ENCODE results near the gene PRUNE2.

PRUNE2 gene

GRCh38 chr9:76897804-76898525 lies 7.9 kb downstream of the PRUNE2 start:
- DNase-seq = no peak

DNA sequence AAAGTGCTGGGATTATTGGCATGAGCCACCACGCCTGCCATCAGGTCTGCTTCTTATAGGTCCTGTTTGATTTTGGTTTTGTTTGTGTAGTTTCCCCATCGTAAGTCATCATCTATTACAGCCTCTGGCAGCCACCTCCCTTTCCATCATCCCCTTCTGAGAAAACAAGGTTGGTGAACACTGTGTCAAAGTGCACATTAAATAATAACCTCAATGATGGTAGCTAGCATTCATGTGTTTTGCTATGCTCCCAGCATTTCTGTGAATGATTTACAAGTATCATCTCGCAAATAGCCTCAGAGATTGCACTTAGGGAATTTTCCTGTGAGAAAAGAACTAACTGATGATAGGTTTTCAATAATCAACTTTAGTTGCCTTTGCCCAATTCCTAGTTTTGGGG lies 9.9 kb downstream of the PRUNE2 start:
- no peak for DNase-seq

GRCh38 chr9:76895186-76895585 lies 10.7 kb downstream of the PRUNE2 start:
- no peak for DNase-seq

DNA sequence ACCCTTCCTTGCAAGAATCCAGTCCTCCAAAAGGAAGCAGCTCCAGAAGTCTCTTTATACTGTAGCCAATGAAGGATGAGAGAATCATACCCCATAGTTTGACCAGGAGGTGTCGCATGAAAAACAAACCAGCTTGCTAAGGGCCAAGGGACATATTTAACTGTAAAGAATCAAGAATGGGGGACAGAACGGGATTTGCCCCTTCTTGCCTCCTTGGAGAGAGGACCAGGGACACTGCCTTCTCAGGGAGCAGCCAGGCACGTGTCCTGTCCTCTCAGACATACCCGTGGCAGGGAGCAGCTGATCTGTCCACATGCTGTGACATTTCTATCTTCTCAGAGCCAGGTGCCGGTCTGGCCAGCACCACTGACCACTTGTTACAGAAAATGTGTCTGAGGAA lies 11.7 kb downstream of the PRUNE2 start:
- DNase-seq = no peak

DNA sequence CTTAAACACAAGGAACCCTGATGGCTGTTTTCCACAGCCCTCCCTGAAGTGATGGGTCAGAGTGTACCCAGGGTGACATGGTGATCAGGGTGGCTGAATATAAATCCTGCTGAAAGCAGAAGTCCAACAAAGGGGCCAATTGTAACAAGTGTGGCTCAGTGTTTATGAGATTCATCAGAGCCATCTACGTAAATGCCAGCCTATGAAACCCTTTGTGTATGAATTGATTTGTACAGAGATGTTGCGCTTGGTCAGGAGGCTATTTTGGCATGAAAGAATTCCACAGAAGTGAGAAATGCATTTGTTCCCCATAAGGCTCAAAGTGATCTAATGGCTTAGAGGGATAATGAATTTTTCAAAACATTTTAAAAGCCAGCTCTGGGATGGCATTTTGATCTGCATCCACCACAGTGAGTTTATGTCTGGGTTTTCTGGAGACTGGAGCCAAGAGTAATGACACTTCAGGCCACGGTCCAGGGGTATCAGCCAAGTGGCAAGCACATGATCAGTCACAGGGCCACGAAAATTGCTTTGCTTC lies 12.4 kb downstream of the PRUNE2 start:
- DNase-seq = no peak

DNA sequence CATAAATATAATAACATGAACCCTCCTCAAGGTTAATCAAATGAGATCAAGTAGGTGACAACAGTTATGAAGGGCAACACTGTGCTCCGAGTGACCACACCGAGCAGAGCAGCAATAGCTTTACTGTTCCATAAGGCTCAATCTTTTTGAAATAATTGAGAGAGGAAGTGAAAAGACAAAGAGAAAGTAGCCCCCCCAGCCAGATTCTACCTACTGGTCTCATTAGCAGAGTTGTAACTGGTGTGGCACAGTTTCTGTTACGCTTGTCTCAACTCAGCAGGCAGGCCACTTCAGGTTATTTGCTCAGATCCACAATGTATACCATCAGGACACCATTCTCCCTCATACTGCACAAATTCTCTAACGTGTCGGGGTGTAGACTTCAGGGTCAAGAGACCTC lies 14.0 kb downstream of the PRUNE2 start:
- DNase-seq = no peak

DNA sequence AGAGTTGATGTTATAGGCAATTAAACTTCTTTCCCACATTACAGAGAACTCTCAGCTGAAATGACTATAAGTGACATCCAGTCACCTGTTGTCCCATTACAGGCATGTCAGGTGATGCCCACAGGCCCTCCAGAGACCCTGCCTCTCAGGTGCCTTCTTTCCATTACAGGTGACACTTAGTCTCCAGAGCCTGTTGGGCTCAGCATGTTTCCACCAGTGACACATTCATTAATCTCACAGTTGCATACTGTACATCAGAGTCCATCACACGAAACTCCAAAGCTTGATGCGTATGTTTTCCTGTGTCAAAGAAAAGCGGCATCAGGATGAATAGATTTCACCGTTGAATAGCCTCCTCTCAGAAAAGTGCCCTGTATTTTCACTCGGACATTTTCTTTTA lies 14.6 kb downstream of the PRUNE2 start:
- no peak for DNase-seq

GRCh38 chr9:76887951-76888350 lies 18.0 kb downstream of the PRUNE2 start:
- no peak for DNase-seq

DNA sequence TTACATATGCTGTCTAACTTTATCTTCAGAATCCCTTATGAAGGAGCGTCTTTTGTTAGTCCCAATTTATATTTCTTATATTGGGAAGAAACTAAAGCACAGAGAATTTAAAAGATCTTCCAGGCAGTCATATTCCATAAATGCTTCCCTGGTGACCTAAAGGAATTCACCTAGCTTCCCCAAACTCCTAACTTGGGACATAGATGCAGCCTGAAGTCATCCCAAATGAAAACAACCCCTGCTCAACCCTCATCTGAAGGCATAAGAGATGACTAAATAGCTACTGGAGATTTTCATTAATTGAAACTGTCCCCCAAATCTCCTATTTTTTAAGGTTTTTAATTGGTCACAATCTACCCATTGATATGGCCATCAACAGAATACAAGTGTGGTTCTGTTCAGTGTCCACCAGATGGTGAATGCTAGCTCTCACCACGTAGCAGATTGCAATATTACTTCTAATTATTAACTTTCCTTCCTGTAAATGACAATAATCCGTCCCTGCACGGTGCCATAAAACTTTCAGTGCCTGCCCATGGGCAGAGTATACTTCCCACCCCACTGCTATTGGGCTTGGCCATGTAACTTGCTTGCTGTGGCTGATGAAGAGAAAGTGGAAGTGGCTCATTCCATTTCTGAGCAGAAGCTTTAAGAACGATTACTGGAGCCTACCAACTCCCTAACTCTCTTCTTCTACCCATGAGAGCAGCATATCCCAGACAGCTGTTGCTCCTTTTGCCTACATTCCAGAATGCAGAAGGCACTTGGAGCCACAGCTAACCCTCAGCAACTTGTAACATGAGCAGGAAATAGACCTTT lies 18.7 kb downstream of the PRUNE2 start:
- no peak for DNase-seq

GRCh38 chr9:76886318-76886717 lies 19.6 kb downstream of the PRUNE2 start:
- no peak for DNase-seq

DNA sequence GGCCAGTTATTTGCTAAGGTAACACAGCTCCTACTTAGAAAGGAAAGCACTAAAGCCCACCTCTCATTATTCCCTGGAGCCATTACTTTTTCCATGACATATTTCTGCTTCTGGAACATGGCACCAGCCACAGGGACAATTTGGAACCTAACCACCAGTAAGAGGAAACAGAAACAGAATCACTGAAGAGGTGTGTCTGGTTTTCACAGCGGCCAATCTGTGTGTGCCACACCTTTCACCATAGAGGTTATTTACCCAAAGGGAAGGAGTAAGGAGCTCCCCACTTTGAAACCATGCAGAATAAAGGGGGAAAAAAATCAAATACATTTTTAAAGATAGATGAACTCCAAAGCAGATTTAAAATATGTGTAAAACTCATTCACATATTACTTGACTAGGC lies 21.1 kb downstream of the PRUNE2 start:
- no peak for DNase-seq

- DNase-seq = no peak
These were observed 22.5 kb downstream of the PRUNE2 start for GRCh38 chr9:76883341-76883855.

GRCh38 chr9:76882686-76883085 lies 23.2 kb downstream of the PRUNE2 start:
- DNase-seq = no peak

GRCh38 chr9:76880210-76880609 lies 25.7 kb downstream of the PRUNE2 start:
- DNase-seq = no peak

GRCh38 chr9:76878933-76879332 lies 27.0 kb downstream of the PRUNE2 start:
- DNase-seq = no peak

DNA sequence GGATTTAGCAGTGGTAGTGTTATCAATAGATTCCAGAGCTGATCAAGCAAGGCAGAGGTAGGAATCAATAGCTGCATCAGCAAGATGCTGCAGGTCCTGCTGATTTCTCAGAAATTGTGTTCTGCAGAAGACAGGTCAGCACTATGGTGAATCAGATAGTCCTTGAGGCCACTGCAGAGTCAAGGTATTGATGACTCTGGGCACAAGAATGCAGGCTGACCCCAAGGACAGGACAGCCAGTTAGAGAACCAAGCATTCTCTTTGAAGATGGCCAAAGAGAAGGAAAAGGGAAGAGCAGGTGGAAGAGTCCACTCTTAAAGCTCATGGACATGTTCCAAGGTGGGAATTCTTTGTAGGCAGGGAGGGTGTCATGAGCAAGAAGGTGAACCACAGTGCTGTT lies 28.0 kb downstream of the PRUNE2 start:
- no peak for DNase-seq

DNA sequence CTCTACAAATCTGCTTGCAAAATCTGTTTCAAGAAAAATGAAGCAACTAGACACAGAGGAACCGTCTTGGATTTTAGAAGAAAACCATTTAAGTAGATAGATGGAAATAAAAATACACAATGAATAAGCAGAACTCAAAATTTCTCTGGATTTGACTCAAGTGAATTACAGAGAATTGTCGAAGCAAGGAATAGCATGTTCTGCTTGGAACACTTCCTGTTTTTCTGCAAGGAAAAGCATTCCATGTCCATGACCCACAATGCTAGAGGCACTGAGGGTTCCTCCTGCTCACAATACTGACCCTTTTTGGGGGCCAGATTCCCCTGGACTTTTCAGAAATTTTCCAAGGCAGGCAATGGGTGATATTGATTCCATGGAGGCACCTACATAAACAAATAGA lies 29.8 kb downstream of the PRUNE2 start:
- DNase-seq = no peak

- no peak for DNase-seq
These were observed 32.1 kb downstream of the PRUNE2 start for GRCh38 chr9:76873821-76874220.

- no peak for DNase-seq
These were observed 32.7 kb downstream of the PRUNE2 start for GRCh38 chr9:76873056-76873792.

DNA sequence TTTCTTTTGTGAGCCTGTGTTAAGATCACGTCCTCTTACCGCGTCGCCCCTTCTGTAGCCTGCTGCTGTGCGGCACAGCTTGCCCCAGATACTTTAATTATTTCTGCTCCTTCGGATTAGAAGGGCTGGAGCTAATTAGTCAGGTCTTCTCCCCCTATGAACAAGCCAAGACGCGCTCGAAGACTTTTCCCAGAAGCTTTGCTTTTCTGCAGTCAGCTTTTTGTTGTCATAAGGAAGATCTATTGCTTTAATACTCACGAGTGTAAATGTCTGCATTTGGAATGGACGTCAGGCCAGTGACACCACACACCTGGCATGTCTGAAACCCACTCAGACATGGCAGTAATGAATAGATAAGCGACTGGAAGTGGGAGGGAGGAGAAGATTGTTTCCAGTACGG lies 37.0 kb downstream of the PRUNE2 start:
- DNase-seq = no peak

- DNase-seq = no peak
These were observed 39.2 kb downstream of the PRUNE2 start for GRCh38 chr9:76866689-76867088.

DNA sequence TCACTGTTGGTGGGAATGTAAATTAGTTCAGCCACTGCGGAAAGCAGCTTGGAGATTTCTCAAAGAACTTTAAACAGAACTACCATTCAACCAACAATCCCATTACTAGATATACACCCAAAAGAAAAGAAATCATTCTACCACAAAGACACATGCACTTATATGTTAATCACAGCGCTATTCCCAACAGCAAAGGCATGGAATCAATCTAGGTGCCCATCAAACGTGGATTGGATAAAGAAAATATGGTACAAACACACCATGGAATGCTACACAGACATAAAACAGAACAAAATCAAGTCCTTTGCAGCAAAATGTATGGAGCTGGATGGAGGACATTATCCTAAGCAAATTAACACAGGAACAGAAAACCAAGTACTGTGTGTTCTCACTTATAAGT lies 42.1 kb downstream of the PRUNE2 start:
- no peak for DNase-seq

DNA sequence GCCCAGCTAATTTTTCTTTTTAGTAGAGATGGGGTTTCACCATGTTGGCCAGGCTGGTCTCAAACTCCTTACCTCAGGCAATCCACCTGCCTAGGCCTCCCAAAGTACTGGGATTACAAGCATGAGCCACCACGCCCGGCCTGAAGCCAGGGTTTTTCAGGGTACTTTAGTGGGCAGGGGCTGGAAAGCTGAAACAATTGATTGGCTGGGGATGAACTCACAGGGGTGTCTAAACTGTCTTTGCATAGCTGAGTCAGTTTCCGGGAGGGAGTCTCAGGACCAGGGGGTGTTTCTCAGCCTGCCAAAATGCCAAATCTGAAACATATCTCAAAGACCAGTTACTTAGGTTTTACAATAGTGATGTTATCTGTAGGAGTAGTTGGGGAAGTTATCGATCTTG lies 46.1 kb downstream of the PRUNE2 start:
- DNase-seq = no peak

Data from NCI-H1694 (cell line).